Left lung (tissue), 10 donors: ENCODE results near the gene ERFL. TPM values are rescaled to one million over a fixed set of nuclear protein-coding genes. Genes with fewer than 3 reads are reported as not detected.

Source experiments
- ATAC-seq: fragments of 200-7000 bp; cut with Tn5 transposase; one replicate; pipeline ENCODE4 v1.9.1; 2020; ENCODE audit warnings: moderate library complexity
- DNase-seq, 4 donors: peaks; one replicate each; pipeline ENCODE4 v3.0.0-alpha.2; 2013 to 2020
- H3K27ac ChIP-seq, 2 donors: fragments of 200-600 bp; sonication (generic) in 1 of 2; one replicate each; pipeline versions ENCODE4 v1.5.0 to v1.8.0; 2020 to 2021
- H3K27me3 ChIP-seq, 2 donors: fragments of 200-600 bp; sonication (generic) in 1 of 2; one replicate each; pipeline versions ENCODE4 v1.5.0 to v1.8.0; 2020 to 2021
- H3K36me3 ChIP-seq, 2 donors: fragments of 200-600 bp; sonication (generic) in 1 of 2; one replicate each; pipeline versions ENCODE4 v1.5.0 to v1.8.0; 2020 to 2021
- H3K4me1 ChIP-seq, 2 donors: fragments of 200-600 bp; one replicate each; pipeline ENCODE4 v1.8.0; 2021
- H3K4me3 ChIP-seq, 2 donors: fragments of 200-600 bp; sonication (generic) in 1 of 2; one replicate each; pipeline versions ENCODE4 v1.5.0 to v1.8.0; 2020 to 2021; ENCODE audit warnings: mild to moderate bottlenecking in 1 of 2
- H3K9me3 ChIP-seq, 2 donors: fragments of 200-600 bp; sonication (generic) in 1 of 2; one replicate each; pipeline versions ENCODE4 v1.5.0 to v1.8.0; 2020 to 2021
- intact Hi-C, 2 donors: fragments of 100-400 bp; cut with DNase I; formaldehyde crosslinking; loops; one replicate each; pipeline versions ENCODE4 v1.11.2 to v1.14.2; 2022
- microRNA-seq, 2 donors: library from miRNA; unstranded; fragments of <30 nt; microRNA quantifications; one replicate each; pipeline ENCODE4, GENCODE V29; 2019
- polyA plus RNA-seq, 6 donors: library from polyadenylated mRNA; unstranded; fragments of 120-200 nt; gene quantifications; one replicate each; pipeline ENCODE4 v1.2.1, GENCODE V29; 2013; ENCODE audit not compliant: insufficient read length in 6 of 6
- total RNA-seq, 2 donors: library from RNA; stranded (reverse); fragmentation: NEBNext Ultra II Directional; extraction: Animal tissue kit (Norgen Biotek cat#: 25700); gene quantifications; one replicate each; pipeline ENCODE4 v1.2.1, GENCODE V29; 2021
- TF ChIP-seq, protein P1 (sequence below), 2 donors: fragments of 200-600 bp; sonication (generic) in 1 of 2; IDR thresholded peaks; one replicate each; pipeline versions ENCODE4 v1.5.0 to v1.8.0; 2021; ENCODE audit warnings: antibody characterized with exemption in 2 of 2
- donor health status: DM: no; HTN: yes; CAD: no.
- donor health status: DM: no; HTN: no; CAD: no.

The ERFL gene
- total and polyA plus RNA-seq, 8 donors, result 0.08 to 0.38 (median 0.26) TPM; not detected in 2

DNA sequence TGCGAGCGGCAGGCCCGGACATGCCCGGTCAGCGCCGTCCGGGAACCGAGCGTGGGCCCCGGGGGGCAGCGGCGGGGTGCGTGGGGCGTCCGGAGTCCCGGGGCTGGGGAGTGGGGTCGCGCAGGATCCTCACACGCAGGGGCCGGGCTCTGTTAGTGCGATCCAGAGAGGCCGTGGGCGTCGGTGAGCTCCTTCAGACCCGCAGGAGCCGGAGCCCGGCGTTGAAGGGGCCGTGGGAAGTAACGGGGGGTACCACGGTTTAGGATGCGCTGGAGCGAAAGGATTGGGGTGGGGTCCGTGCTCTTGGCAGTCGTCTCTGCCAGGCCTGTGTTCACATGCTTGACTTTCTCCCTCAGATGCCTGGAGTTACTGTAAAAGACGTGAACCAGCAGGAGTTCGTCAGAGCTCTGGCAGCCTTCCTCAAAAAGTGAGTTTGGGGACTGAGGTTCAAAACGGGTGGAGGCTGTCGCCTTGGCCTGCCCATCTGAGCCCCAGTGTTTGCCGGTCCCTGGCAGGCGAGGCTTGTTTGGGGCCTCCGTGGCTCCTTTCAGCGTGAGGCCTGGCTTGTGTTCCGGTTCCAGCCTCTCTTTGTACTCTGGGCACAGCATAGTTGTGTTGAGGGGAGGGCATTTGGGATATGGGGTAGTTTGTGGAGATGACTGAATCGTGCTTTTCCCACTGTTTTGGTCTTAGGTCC lies 67.7 kb downstream of the ERFL start:
- Histone ChIP-seq H3K27me3 (no peaks in the 10 kb centered on the region), H3K4me1 (peaks cover 19 to 56% of the 10 kb centered on the region in 2 donors), H3K27ac (peak overlapping the region; percentile 96 to 97), H3K4me3 (peak overlapping the region; percentile 90 to 96), H3K9me3 (no peaks in the 10 kb centered on the region), H3K36me3 (peaks cover 4 to 48% of the 10 kb centered on the region in 2 donors)
- ATAC-seq (no peak), DNase-seq (peak in 2 of 4 donors; percentile 45 to 53)
- TF ChIP-seq, protein P1, sequence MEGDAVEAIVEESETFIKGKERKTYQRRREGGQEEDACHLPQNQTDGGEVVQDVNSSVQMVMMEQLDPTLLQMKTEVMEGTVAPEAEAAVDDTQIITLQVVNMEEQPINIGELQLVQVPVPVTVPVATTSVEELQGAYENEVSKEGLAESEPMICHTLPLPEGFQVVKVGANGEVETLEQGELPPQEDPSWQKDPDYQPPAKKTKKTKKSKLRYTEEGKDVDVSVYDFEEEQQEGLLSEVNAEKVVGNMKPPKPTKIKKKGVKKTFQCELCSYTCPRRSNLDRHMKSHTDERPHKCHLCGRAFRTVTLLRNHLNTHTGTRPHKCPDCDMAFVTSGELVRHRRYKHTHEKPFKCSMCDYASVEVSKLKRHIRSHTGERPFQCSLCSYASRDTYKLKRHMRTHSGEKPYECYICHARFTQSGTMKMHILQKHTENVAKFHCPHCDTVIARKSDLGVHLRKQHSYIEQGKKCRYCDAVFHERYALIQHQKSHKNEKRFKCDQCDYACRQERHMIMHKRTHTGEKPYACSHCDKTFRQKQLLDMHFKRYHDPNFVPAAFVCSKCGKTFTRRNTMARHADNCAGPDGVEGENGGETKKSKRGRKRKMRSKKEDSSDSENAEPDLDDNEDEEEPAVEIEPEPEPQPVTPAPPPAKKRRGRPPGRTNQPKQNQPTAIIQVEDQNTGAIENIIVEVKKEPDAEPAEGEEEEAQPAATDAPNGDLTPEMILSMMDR (IDR thresholded peaks at IDR 0.05), result no peak
- intact Hi-C loops, result loop anchor here in 1 of 2 donors (10.0 kb wide), 1 partner anchor 74 kb away; no protein-coding TSS in a partner anchor

GRCh38 chr19:41859618-41860418 lies 68.4 kb downstream of the ERFL start, which contains the start of gene RPS19:
Gene RPS19 (plus strand): TSS chr19:41860255. CDS start chr19:41860775, 520 bp downstream.
- TF ChIP-seq, protein P1 (IDR thresholded peaks at IDR 0.05), result peak; percentile 43 to 77
- Histone ChIP-seq H3K4me1 (peaks cover 19 to 49% of the 10 kb centered on the region in 2 donors), H3K36me3 (peaks cover 4 to 41% of the 10 kb centered on the region in 2 donors), H3K27me3 (no peaks in the 10 kb centered on the region), H3K27ac (peak within 1 kb of the TSS; percentile 96 to 97), H3K9me3 (no peaks in the 10 kb centered on the region), H3K4me3 (peak within 1 kb of the TSS; percentile 90 to 96)
- ATAC-seq (peak; percentile 93), DNase-seq (peak; percentile 98 to 99 (median 98))
- intact Hi-C loops, result loop anchor here in 1 of 2 donors (10.0 kb wide), 1 partner anchor 75 kb away; no protein-coding TSS in a partner anchor

- peak; percentile 4 for ATAC-seq
- Histone ChIP-seq H3K4me1 (peaks cover 19 to 43% of the 10 kb centered on the region in 2 donors), H3K27me3 (no peaks in the 10 kb centered on the region), H3K27ac (peak overlapping the region in 1 of 2 donors; percentile 97), H3K4me3 (peak overlapping the region in 1 of 2 donors; percentile 96), H3K9me3 (no peaks in the 10 kb centered on the region), H3K36me3 (peaks cover 4 to 35% of the 10 kb centered on the region in 2 donors)
- intact Hi-C loops, result no loop called here
- DNase-seq, result no peak
- TF ChIP-seq, protein P1 (IDR thresholded peaks at IDR 0.05), result no peak
Observed at GRCh38 chr19:41859213-41859617, 69.0 kb downstream of the ERFL start.

Small RNA genes within 50 kb of the gene (microRNA-seq; reads per million reads assigned to microRNA genes)
- gene MIR6797, result 0.27 to 0.50 reads per million in 2 donors

Other genes with a start within 250 kb of the ERFL start
- under 1 TPM; 0.18 to 0.44 TPM for gene CEACAM7, start 240.2 kb downstream of the ERFL start, total RNA-seq
- gene CEACAM7, start 240.2 kb downstream of the ERFL start, polyA plus RNA-seq, result under 1 TPM in 4 of 6 donors, not detected in 2; 0.09 to 0.23 (median 0.10) TPM
- gene CEACAM5, start 219.8 kb downstream of the ERFL start, total RNA-seq, result 10 to 100 TPM; 21.2 to 31.1 TPM
- gene CEACAM5, start 219.8 kb downstream of the ERFL start, polyA plus RNA-seq, result under 1 TPM; 0.10 to 0.34 (median 0.14) TPM
- gene CEACAM6, start 172.9 kb downstream of the ERFL start, total RNA-seq, result 1,000 to 10,000 TPM in 1 of 2 donors, 100 to 1,000 TPM in 1; 367 to 1,560 TPM
- gene CEACAM6, start 172.9 kb downstream of the ERFL start, polyA plus RNA-seq, result 1 to 10 TPM; 2.1 to 3.7 (median 3.3) TPM
- gene CEACAM3, start 131.9 kb downstream of the ERFL start, total RNA-seq, result 1 to 10 TPM in 1 of 2 donors, under 1 TPM in 1; 0.87 to 8.6 TPM
- gene CEACAM3, start 131.9 kb downstream of the ERFL start, polyA plus RNA-seq, result under 1 TPM in 3 of 6 donors, not detected in 3; 0.12 to 0.38 (median 0.34) TPM
- not detected for gene LYPD4, start 83.8 kb downstream of the ERFL start, total RNA-seq
- not detected for gene LYPD4, start 83.8 kb downstream of the ERFL start, polyA plus RNA-seq
- not detected for gene DMRTC2, start 83.4 kb downstream of the ERFL start, total RNA-seq
- not detected for gene DMRTC2, start 83.4 kb downstream of the ERFL start, polyA plus RNA-seq
- 1,000 to 10,000 TPM; 1,560 to 2,044 TPM for gene RPS19, start 68.2 kb downstream of the ERFL start, total RNA-seq
- gene RPS19, start 68.2 kb downstream of the ERFL start, polyA plus RNA-seq, result 1,000 to 10,000 TPM; 1,694 to 2,456 (median 1,910) TPM
- 1 to 10 TPM in 1 of 2 donors, under 1 TPM in 1; 0.99 to 2.1 TPM for gene CD79A, start 51.2 kb downstream of the ERFL start, total RNA-seq
- gene CD79A, start 51.2 kb downstream of the ERFL start, polyA plus RNA-seq, result 1 to 10 TPM in 4 of 6 donors, under 1 TPM in 2; 0.51 to 2.3 (median 1.2) TPM
- gene ARHGEF1, start 45.3 kb downstream of the ERFL start, total RNA-seq, result 100 to 1,000 TPM; 129 to 202 TPM
- 10 to 100 TPM; 60.8 to 85.7 (median 77.7) TPM for gene ARHGEF1, start 45.3 kb downstream of the ERFL start, polyA plus RNA-seq
- 100 to 1,000 TPM; 175 to 186 TPM for gene RABAC1, start 30.9 kb upstream of the ERFL start, total RNA-seq
- 10 to 100 TPM; 53.1 to 81.9 (median 68.7) TPM for gene RABAC1, start 30.9 kb upstream of the ERFL start, polyA plus RNA-seq
- not detected for gene ATP1A3, start 65.8 kb upstream of the ERFL start, total RNA-seq
- gene ATP1A3, start 65.8 kb upstream of the ERFL start, polyA plus RNA-seq, result under 1 TPM in 5 of 6 donors, not detected in 1; 0.20 to 0.86 (median 0.40) TPM
- gene GRIK5, start 141.8 kb upstream of the ERFL start, total RNA-seq, result under 1 TPM; 0.29 to 0.81 TPM
- 10 to 100 TPM in 1 of 6 donors, 1 to 10 TPM in 5; 4.6 to 11.6 (median 5.4) TPM for gene GRIK5, start 141.8 kb upstream of the ERFL start, polyA plus RNA-seq
- gene ZNF574, start 147.7 kb upstream of the ERFL start, total RNA-seq, result 10 to 100 TPM in 1 of 2 donors, 1 to 10 TPM in 1; 9.4 to 11.2 TPM
- gene ZNF574, start 147.7 kb upstream of the ERFL start, polyA plus RNA-seq, result 10 to 100 TPM; 10.6 to 15.4 (median 13.5) TPM
- 10 to 100 TPM in 1 of 2 donors, 1 to 10 TPM in 1; 2.0 to 10.0 TPM for gene POU2F2, start 204.0 kb upstream of the ERFL start, total RNA-seq
- 1 to 10 TPM in 5 of 6 donors, under 1 TPM in 1; 0.87 to 1.7 (median 1.4) TPM for gene POU2F2, start 204.0 kb upstream of the ERFL start, polyA plus RNA-seq